Superior temporal gyrus (tissue), 1 donor: ENCODE data around the gene MARK3.
"Not testable (repeated sequence)": the region's sequence is repeated elsewhere in the genome, so short reads cannot be mapped to it uniquely, and the experiment has no call there.

Experiments
- DNase-seq: peaks from one replicate; pipeline ENCODE4 v3.0.0-alpha.2; 2016; ENCODE audit errors: extremely low spot score

The MARK3 gene

DNA sequence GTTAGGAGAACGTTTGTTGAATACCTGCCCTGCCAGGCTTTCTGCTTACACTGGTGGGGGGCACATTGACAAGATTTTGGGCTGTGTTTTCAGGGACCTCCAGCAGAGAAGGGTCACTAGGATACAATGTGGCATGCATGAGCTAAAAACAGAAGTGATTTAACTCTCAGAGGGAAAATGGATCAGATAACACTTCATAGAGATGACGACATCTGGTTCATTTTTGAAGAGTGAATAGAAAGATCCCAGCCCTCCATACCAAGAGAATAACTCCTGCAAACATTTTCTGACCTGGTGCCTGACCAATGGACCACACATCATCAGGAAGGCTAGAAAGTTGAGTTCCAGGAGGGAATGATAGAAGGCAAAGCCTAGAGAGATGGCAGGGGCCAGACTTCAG, 103.7 kb downstream of the MARK3 start:
- DNase-seq, result no peak

DNA sequence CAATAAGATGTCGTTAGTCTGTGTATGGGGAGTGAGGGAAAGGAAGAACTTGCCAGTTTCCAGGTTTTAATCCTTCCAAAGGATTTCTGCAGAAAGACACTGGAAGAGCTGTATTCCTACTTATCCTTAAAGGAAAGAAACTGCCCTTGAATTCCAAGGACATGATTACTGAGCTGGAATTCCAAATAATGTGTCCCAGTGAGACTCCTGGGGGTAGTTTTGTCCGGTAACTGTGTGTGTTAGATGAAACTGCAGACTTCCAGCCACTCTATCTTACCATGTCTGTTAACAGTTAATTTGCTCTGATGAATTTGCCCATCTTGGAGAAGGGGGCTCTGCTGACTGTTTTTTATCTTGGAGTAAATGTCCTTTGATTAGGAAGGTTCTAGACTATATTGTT, 104.4 kb downstream of the MARK3 start:
- DNase-seq, result no peak

DNA sequence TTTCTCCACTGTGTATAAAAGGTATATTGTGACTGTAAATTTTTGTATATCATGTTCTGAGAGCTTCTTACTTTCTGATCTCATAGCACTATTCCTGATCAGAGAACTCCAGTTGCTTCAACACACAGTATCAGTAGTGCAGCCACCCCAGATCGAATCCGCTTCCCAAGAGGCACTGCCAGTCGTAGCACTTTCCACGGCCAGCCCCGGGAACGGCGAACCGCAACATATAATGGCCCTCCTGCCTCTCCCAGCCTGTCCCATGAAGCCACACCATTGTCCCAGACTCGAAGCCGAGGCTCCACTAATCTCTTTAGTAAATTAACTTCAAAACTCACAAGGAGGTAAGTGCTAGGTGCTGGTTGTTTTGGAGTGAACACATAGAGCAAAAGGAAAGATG, 106.5 kb downstream of the MARK3 start:
- DNase-seq, result no peak

DNA sequence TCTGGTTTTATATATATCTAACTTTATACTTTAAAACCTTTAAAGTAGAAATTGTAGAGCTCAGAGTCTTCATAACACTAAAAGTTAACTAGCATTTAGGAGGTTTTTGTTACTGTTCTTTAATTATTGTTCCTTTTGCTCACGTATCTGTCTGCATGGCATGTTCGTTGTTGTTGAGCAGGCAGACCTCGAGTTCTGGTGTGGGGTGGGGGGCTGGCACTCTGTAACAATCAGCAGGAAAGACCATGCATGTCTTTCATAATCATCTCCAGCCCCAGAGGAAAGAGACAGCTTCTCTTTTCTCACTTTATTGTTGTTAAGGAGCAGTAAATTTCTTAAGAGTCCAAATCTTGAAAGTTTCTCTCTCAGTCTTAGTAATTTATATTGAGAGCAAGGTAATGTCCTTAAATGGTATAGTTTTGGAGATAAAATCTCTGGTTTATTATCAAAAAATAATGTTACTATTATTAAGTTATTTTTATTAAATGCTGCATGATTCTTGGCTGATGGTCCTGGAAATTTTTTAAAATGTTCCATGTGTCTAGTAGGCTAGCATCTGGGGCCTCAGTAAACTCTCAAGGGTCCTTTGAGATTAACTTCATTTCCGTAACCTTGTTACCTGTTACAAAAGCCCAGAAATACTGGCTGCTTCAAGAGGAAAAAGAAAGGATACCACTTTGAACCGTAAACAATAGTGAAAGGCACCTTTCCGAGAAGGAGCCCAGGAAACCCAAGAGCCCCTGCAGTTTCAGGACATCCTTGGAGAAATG, 107.1 kb downstream of the MARK3 start:
- DNase-seq, result no peak

DNA sequence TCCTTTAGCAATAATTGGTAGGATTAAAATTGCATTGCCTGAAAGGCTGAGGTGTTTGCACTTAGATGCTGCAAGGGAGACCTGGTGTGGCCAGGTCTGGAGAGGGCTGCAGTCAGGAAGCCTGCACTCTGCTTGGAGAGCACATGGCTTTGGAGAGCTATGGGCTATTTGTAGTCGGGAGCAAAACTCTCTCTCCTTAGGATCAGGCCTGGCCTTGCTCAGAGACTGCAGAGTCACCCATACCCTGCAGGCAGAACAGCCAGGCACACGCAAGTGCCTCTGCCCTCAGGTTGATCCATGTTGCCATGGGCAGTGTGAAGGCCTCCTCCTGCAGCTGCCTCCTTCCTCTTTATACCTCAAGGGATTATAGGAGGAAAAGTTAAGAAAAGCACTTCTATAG, 110.6 kb downstream of the MARK3 start:
- DNase-seq, result no peak

DNA sequence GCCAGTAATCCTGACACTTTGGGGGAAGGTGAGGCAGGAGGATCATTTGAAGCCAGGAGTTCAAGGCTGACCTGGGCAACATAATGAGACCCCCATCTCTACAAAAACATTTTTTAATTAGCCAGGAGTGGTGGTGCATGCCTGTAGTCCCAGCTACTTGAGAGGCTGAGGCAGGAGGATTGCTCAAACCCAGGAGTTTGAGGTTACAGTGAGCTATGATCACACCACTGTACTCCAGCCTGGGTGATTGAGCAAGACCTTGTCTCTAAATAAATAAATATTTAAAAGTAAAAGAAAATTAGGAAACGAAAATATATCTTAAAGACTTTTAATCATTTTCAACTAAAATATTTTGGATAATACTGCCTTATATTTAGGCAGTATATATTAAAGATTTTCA, 111.6 kb downstream of the MARK3 start:
- no peak for DNase-seq

DNA sequence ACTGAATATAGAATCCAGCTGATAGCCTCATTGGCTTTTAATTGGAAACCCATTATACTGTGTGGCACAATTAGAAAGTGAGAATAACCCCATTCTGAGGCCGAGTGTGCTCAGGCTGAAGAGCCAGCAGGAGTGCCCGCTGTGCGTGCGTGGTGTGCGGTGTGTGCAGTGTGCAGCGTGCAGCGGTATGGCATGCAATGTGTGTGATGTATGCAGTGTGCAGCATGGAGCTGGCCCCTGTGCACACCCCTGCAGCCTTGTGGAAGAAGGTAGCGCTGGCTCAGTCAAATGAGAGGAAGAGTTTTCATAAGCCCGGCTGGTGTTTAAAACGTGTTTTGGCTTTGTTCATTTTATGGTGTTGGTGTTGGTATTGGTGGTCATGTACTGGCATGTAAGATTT, 114.5 kb downstream of the MARK3 start:
- peak; percentile 8 for DNase-seq

DNA sequence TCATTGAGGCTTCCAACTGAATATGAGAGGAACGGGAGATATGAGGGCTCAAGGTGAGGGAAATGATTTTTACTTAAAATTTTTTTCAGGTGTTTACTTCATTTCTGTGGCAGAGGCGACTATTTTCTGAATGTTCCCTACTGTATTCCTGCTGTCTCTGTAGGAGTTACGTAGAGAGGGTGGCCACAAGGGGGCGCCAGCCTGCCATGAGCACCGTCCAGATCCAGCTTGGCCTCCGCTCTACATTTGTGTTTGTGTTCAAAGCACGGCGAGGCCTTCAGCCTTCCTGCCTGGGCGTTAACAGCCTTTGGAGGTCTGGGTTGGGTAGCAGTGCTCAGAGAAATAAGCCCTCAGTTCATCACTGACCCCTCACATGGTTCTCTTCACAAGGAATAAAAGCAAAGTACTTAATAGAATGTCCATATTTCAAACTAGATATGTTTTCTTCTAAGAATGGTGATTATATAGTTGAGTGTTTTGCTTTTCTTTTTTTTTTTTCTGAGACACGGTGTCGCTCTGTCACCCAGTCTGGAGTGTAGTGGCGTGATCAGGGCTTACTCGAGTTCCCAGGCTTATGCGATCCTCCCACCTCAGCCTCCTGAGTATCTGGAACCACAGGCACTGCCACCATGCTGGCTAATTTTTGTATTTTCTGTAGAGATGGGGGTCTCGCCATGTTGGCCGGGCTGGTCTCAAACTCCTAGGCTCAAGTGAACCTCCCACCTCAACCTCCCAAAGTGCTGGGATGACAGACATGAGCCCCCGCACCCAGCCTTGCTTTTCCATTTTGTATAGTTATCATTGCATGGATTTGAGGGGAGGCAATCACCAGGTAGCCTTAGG, 115.2 kb downstream of the MARK3 start:
- DNase-seq, result peak; percentile 97

DNA sequence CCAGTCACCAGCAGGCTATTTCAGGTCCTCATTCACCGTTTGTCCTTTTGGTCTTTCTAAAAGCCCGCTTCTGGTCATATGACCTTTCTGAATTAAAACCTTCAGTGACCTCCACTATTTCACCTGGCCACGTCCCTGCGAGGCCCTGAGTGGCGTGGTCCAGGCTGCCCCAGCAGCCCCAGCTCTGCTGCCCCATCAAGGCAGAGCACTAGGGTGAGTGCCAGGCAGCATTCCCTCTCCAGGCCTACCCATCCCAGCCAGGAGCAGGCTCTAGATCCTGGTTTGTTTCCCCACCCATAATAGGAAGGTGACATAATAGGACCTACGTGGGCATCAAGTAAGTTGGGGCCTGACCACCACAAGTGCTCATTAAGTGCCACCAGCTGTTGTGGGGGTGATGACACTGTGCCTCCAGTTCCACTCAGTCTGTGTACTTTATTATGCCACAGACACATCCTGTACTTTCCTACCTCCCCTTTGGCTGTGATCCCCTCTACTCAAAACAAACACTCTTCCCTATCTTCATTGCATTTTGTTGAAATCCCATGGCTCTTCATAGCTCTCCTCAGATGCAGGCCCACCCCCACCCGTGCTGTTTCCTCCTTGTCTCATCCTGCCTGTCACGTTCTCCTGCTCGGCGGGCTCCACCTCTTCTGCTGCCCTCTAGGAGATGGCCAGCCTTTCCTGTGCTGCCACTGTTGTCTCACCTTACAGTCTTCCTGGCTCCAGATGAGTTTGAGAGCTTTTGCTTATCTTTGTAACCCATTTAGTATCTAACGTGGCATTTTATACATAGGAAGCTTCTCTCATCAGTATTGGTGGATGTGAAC, 116.0 kb downstream of the MARK3 start:
- peak; percentile 8 for DNase-seq

DNA sequence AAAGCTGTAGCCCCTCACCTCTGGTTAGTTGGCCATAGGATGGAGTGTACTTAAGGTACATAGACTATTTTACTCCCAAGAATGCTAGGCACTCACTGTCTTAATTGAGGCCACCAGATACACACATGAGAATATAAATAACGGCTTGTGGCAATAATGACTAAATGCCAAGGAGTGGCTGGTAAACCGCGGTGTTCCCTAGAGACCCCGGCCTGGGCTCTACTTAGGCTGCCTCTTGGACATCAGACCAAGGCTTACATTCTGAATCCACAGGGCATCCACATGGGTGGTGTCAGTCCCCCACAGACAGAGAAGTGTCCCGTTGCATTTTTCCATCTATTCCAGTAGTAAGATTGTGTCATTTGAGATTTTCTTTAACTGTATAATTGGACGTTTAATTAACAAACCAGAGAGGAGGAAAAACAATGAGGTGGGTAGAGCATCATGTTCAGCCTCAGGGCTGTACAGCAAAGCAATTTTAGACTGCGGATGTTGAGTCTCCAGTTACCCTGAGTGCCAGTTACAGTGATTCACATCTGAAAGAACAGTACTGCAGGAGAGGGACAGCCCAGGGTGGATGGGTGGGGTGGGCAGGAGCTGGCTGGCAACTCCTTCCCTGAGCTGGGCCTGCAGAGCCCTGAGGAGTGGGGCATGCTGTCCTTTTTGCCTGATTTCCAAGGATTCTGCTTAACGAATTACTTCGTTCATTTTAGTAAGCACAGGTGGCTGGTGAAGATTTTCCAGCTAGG, 116.9 kb downstream of the MARK3 start:
- peak; percentile 50 for DNase-seq

DNA sequence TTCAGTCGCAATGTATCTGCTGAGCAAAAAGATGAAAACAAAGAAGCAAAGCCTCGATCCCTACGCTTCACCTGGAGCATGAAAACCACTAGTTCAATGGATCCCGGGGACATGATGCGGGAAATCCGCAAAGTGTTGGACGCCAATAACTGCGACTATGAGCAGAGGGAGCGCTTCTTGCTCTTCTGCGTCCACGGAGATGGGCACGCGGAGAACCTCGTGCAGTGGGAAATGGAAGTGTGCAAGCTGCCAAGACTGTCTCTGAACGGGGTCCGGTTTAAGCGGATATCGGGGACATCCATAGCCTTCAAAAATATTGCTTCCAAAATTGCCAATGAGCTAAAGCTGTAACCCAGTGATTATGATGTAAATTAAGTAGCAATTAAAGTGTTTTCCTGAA, 117.7 kb downstream of the MARK3 start:
- no peak for DNase-seq

DNA sequence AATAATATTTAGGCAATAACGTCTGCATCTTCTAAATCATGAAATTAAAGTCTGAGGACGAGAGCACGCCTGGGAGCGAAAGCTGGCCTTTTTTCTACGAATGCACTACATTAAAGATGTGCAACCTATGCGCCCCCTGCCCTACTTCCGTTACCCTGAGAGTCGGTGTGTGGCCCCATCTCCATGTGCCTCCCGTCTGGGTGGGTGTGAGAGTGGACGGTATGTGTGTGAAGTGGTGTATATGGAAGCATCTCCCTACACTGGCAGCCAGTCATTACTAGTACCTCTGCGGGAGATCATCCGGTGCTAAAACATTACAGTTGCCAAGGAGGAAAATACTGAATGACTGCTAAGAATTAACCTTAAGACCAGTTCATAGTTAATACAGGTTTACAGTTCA, 118.1 kb downstream of the MARK3 start:
- no peak for DNase-seq

DNA sequence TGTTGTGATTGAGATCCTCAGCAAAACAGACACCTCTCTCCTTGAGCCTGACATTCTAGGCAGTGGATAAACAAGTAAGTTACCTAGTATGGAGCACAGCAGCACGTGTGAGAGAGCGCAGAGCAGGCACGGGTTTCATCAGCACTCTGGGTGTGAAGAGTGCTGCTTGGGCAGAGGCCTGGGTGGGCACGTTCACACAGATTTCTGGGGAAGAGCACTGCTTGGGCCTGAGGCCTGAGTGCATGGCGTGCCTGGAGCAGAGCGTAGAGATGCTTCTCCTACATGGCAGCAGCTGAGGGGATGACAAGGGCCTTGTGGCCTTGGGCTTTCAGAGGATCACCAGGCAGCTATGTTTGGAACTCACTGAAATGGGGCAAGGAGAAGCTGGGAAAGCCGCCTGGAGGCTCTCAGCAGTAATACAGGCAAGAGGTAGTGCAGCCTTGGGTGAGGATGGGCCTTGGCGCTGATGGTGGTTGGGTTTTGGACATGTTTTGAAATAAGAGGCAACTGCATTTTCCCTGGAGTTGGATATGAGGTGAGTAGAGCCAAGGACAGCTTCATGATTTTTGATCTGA, 119.9 kb downstream of the MARK3 start:
- DNase-seq, result no peak

DNA sequence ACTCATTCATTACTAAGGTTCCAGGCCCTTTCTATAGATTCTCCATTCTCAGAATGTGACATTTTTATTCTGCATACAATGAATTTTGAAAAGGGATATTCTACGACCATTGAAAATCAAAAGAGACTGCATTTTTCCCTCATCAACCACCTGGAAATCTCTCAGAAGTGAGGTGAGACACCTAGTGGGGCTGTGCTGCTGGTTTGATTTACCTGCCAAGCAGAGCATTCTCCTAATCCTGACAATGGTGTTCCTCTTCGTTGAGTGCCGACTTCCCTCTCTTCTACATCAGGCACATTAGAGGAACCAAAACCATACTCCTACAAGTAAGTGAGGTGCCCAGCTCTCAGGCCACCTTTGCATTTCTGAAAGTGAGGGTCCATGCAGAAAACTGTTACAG, 122.5 kb downstream of the MARK3 start:
- no peak for DNase-seq

DNA sequence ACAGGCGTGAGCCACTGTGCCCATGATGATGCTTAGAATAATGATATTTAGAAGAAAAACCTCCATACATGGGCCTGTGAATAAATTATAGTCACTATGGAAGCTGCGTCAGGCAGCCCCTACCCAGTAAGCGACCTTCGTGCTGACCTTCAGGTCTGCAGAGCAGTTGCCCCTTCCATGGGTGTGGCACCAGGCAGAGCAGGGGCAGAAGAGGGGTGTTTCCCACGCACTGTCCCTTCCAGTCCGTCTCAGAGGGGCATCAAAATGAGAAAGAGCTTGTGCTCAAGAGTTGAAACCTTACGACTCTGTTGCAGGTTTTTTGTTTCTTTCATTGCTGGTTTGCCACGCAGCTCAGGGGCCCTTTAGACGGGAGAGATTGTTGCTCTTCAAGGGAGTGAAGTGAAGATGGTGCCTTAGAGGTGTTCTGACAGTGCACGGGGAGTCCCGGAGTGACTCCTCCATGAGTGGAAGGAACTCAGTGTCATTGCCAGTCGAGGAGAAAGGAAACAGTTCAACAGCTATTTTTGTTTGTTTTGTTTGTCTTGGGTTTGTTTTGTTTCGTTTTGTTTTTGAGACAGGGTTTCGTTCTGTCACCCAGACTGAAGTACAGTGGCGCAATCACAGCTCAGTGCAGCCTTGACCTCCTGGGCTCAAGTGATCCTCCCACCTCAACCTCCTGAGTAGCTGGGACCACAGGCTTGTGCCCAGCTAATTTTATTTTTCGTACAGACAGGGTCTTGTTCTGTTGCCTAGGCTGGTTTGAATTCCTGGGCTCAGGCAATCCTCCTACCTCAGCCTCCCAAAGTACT, 123.5 kb downstream of the MARK3 start:
- no peak for DNase-seq

DNA sequence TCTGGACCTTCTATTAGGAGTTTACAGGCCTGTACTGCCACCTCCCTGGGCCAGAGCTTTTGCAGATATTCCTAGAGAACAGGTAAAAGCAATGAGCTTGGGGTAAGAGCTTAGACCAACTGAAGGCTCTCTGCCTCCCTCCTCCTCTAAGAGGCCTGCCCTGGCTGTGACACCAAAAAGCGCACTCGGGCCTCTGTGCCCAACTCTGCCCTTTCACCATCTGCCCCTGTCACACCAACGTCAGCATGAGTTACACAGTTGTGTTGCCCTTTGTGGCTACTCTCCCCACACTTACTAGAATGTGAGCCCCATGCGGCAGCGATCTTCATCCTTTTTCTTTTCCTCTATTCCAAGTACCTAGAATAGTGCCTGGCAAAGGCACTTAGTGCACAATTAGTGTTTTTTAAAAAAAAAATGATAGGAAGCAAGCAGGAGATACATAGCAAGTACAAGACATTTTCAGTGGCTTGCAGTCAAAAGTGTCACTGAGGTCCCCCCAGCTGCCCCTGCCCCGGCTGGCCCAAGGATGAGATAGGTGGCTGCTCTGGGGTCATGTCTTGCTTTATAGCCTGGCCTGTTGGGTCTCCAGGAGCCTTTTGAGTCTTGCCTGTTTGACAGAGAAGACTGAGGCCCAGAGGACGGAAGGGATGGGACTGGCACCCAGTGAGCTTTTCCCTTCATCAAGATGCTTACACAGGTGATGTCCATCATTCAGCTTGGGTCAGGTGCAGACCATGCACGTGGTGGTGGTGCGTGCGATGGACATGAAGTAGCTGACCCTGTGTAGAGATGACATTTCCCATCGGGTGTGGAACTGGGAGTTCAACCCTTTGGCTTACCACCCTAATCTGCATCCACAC, 124.9 kb downstream of the MARK3 start:
- DNase-seq, result no peak

DNA sequence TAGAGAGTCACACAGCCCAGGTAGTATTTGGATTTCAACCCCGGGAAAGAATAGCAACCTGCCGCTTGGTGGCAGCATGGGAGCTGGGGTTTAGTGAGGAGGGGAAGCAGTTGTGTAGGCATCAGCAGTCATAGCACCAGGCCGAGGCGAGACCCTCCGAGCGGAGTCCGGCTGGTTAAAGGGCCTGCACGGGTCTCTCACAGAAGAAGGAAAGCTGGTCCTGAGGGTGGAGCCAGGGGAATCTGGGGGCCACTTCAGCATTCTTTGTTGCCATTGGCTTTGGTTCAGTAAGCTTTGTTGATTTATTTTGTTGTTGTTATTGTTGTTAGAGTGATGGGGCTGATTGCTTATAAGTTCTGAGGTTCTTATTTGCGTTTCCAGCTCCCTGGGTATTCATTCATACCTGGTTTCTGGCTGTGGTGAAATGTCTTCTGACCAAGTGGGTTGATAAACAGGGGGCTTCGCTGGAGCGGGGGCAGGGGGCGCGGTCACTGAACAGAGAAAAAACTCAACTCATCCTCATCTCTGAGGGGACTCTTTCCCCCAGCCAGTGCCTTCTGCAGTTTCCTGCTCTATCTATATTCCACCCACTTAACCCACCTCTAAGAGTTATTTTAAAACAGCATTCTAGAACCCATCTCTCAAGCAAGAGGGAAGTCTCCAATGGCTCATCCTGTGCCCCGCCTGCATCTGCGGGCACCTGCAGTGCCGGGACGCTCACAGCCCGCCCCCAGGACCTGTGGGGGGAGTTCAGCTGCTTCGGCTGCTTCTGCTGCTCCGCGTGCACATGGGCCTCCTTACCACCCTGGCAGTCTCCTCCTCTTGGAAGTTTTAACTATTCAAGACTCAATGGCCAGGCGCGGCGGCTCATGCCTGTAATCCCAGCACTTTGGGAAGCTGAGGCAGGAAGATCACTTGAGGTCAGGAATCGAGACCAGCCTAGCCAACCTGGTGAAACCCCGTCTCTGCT, 125.8 kb downstream of the MARK3 start:
- no peak for DNase-seq

DNA sequence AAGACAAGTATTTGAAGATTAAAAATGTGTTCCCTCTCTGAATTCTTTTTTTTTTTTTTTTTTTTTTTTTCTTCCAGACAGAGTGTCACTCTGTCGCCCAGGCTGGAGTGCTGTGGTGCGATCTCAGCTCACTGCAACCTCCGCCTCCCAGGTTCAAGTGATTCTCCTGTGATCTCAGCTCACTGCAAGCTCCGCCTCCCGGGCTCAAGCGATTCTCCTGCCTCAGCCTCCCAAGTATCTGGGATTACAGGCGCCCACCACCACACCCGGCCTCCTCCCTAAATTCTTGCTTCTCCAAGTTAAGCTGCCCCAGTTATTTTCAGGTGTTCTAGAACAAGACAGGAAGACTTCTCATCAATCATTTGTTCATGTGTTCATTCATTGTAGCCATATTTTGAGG, 127.0 kb downstream of the MARK3 start:
- not testable (repeated sequence) for DNase-seq
